Measurements from ENCODE around the gene KRT79.
A peak's percentile ranks its signal among the peaks of the same experiment; 100 is the strongest.

The KRT79 gene

GRCh38 chr12:52808573-52809160 is 25.4 kb downstream of the KRT79 start:
- ATAC-seq (replicated peaks) = no peak
- DNase-seq = no peak
- Mint-ChIP-seq H3K36me3 (ENCODE audit: insufficient read depth) (peaks cover 3% of the 10 kb centered on the region), H3K9me3 (no peaks in the 10 kb centered on the region), H3K27me3 (peaks cover 24 to 47% of the 10 kb centered on the region in 2 donors), H3K4me3 (no peak overlapping the region), H3K4me1 (ENCODE audit: low read depth in 2 of 2) (no peaks in the 10 kb centered on the region), H3K27ac (peak overlapping the region in 1 of 2 donors; percentile 32)

GRCh38 chr12:52807544-52808470 is 26.3 kb downstream of the KRT79 start:
- Mint-ChIP-seq H3K4me3 (no peak overlapping the region), H3K4me1 (ENCODE audit: low read depth in 2 of 2) (no peaks in the 10 kb centered on the region)
- ATAC-seq (replicated peaks) = no peak

GRCh38 chr12:52806821-52807543 is 27.1 kb downstream of the KRT79 start:
- peaks cover 24 to 56% of the 10 kb centered on the region in 2 donors for H3K27me3 Mint-ChIP-seq

More at GRCh38 chr12:52807544-52808470, 26.3 kb downstream of the KRT79 start:
- DNase-seq = no peak
- Mint-ChIP-seq H3K27me3 (peaks cover 24 to 50% of the 10 kb centered on the region in 2 donors), H3K27ac (no peak overlapping the region), H3K9me3 (no peaks in the 10 kb centered on the region), H3K36me3 (ENCODE audit: insufficient read depth) (peaks cover 3% of the 10 kb centered on the region)

GRCh38 chr12:52806169-52806811 is 27.8 kb downstream of the KRT79 start:
- Mint-ChIP-seq H3K4me1 (ENCODE audit: low read depth in 2 of 2) (no peaks in the 10 kb centered on the region), H3K36me3 (ENCODE audit: insufficient read depth) (peaks cover 3% of the 10 kb centered on the region), H3K27me3 (peaks cover 24 to 59% of the 10 kb centered on the region in 2 donors), H3K4me3 (no peak overlapping the region), H3K9me3 (no peaks in the 10 kb centered on the region), H3K27ac (no peak overlapping the region)
- ATAC-seq (replicated peaks) (no peak), DNase-seq (no peak)

More at GRCh38 chr12:52806821-52807543, 27.1 kb downstream of the KRT79 start:
- ATAC-seq (replicated peaks) (no peak), DNase-seq (no peak)
- H3K4me3 Mint-ChIP-seq = no peak overlapping the region
- no peak overlapping the region for H3K27ac Mint-ChIP-seq
- H3K9me3 Mint-ChIP-seq = no peaks in the 10 kb centered on the region
- H3K4me1 Mint-ChIP-seq (ENCODE audit: low read depth in 2 of 2) = no peaks in the 10 kb centered on the region
- peaks cover 3% of the 10 kb centered on the region for H3K36me3 Mint-ChIP-seq (ENCODE audit: insufficient read depth)

GRCh38 chr12:52805739-52806138 is 28.4 kb downstream of the KRT79 start:
- no peak for DNase-seq
- Mint-ChIP-seq H3K27ac (no peak overlapping the region), H3K36me3 (ENCODE audit: insufficient read depth) (peaks cover 3% of the 10 kb centered on the region), H3K9me3 (no peaks in the 10 kb centered on the region), H3K27me3 (peaks cover 24 to 59% of the 10 kb centered on the region in 2 donors), H3K4me3 (no peak overlapping the region), H3K4me1 (ENCODE audit: low read depth in 2 of 2) (no peaks in the 10 kb centered on the region)
- ATAC-seq (replicated peaks) = no peak

- H3K27me3 Mint-ChIP-seq = peaks cover 24 to 59% of the 10 kb centered on the region in 2 donors
- no peaks in the 10 kb centered on the region for H3K9me3 Mint-ChIP-seq
- H3K27ac Mint-ChIP-seq = no peak overlapping the region
- no peak for ATAC-seq (replicated peaks)
- H3K36me3 Mint-ChIP-seq (ENCODE audit: insufficient read depth) = peaks cover 3% of the 10 kb centered on the region
- no peak for DNase-seq
- H3K4me1 Mint-ChIP-seq (ENCODE audit: low read depth in 2 of 2) = no peaks in the 10 kb centered on the region
- no peak overlapping the region for H3K4me3 Mint-ChIP-seq
Measured at GRCh38 chr12:52805000-52805399, 29.1 kb downstream of the KRT79 start.

- Mint-ChIP-seq H3K27ac (no peak overlapping the region), H3K4me3 (no peak overlapping the region), H3K4me1 (ENCODE audit: low read depth in 2 of 2) (no peaks in the 10 kb centered on the region), H3K36me3 (ENCODE audit: insufficient read depth) (peaks cover 3% of the 10 kb centered on the region), H3K9me3 (no peaks in the 10 kb centered on the region), H3K27me3 (peaks cover 11 to 34% of the 10 kb centered on the region in 2 donors)
- ATAC-seq (replicated peaks) (no peak), DNase-seq (no peak)
Measured at GRCh38 chr12:52802442-52802841, 31.7 kb downstream of the KRT79 start.

GRCh38 chr12:52801773-52802172 is 32.3 kb downstream of the KRT79 start:
- Mint-ChIP-seq H3K27ac (peak overlapping the region in 1 of 2 donors; percentile 12), H3K4me1 (ENCODE audit: low read depth in 2 of 2) (no peaks in the 10 kb centered on the region), H3K4me3 (no peak overlapping the region), H3K27me3 (peaks cover 6 to 28% of the 10 kb centered on the region in 2 donors), H3K9me3 (no peaks in the 10 kb centered on the region), H3K36me3 (ENCODE audit: insufficient read depth) (peaks cover 3% of the 10 kb centered on the region)
- DNase-seq (no peak), ATAC-seq (replicated peaks) (no peak)

- H3K4me1 Mint-ChIP-seq (ENCODE audit: low read depth in 2 of 2) = no peaks in the 10 kb centered on the region
Measured at GRCh38 chr12:52800259-52800917, 33.7 kb downstream of the KRT79 start.

GRCh38 chr12:52799505-52800211 is 34.5 kb downstream of the KRT79 start:
- Mint-ChIP-seq H3K4me1 (ENCODE audit: low read depth in 2 of 2) (no peaks in the 10 kb centered on the region), H3K9me3 (no peaks in the 10 kb centered on the region), H3K4me3 (no peak overlapping the region), H3K36me3 (ENCODE audit: insufficient read depth) (no peaks in the 10 kb centered on the region), H3K27me3 (peaks cover 0 to 20% of the 10 kb centered on the region in 2 donors), H3K27ac (peak overlapping the region in 1 of 2 donors; percentile 81)
- DNase-seq = no peak
- ATAC-seq (replicated peaks) = no peak

More at GRCh38 chr12:52800259-52800917, 33.7 kb downstream of the KRT79 start:
- Mint-ChIP-seq H3K4me3 (no peak overlapping the region), H3K27me3 (peaks cover 0 to 16% of the 10 kb centered on the region in 2 donors), H3K36me3 (ENCODE audit: insufficient read depth) (peaks cover 3% of the 10 kb centered on the region), H3K9me3 (no peaks in the 10 kb centered on the region), H3K27ac (peak overlapping the region in 1 of 2 donors; percentile 81)
- DNase-seq = no peak
- ATAC-seq (replicated peaks) = no peak

GRCh38 chr12:52798671-52799504 is 35.2 kb downstream of the KRT79 start:
- no peak overlapping the region for H3K27ac Mint-ChIP-seq
- DNase-seq = no peak
- no peak for ATAC-seq (replicated peaks)
- H3K36me3 Mint-ChIP-seq (ENCODE audit: insufficient read depth) = no peaks in the 10 kb centered on the region
- no peaks in the 10 kb centered on the region for H3K4me1 Mint-ChIP-seq (ENCODE audit: low read depth in 2 of 2)
- no peak overlapping the region for H3K4me3 Mint-ChIP-seq
- peaks cover 4 to 25% of the 10 kb centered on the region in 2 donors for H3K27me3 Mint-ChIP-seq
- H3K9me3 Mint-ChIP-seq = no peaks in the 10 kb centered on the region
